ENCODE data around the gene DCAF4L1. TPM values are rescaled to one million over a fixed set of nuclear protein-coding genes. Genes with fewer than 3 reads are reported as not detected.

The DCAF4L1 gene
- total RNA-seq, 3 donors from 2014 or later, result 0.29 to 0.48 (median 0.33) TPM

GRCh38 chr4:41935652-41936021, 45.9 kb upstream of the DCAF4L1 start:
- Histone ChIP-seq H3K4me1 (peaks cover 0 to 10% of the 10 kb centered on the region in 2 donors), H3K4me3 (peak overlapping the region; percentile 77 to 87 (median 83)), H3K9me3 (no peaks in the 10 kb centered on the region), H3K27ac (peak overlapping the region; percentile 80 to 81), H3K36me3 (no peaks in the 10 kb centered on the region), H3K27me3 (no peaks in the 10 kb centered on the region)
- no peak for DNase-seq (ENCODE audit: low spot score in 2 of 2)
- TF ChIP-seq POLR2A (IDR thresholded peaks at IDR 0.05) (no peak), CTCF (IDR thresholded peaks at IDR 0.05) (no peak), POLR2AphosphoS5 (IDR thresholded peaks at IDR 0.05) (no peak)
- intact Hi-C loops (cut with DNase I; ENCODE audit: low total_unique reads), result no loop called here

- no peak for DNase-seq (ENCODE audit: low spot score in 2 of 2)
- intact Hi-C loops (cut with DNase I; ENCODE audit: low total_unique reads), result no loop called here
- peak overlapping the region in 1 of 2 donors; percentile 18 for H3K27ac ChIP-seq
- H3K4me3 ChIP-seq, result no peak overlapping the region
- H3K9me3 ChIP-seq, result no peaks in the 10 kb centered on the region
- TF ChIP-seq CTCF (IDR thresholded peaks at IDR 0.05) (no peak), POLR2A (IDR thresholded peaks at IDR 0.05) (no peak), POLR2AphosphoS5 (IDR thresholded peaks at IDR 0.05) (no peak)
- no peaks in the 10 kb centered on the region for H3K36me3 ChIP-seq
- H3K27me3 ChIP-seq, result no peaks in the 10 kb centered on the region
- peaks cover 0 to 10% of the 10 kb centered on the region in 2 donors for H3K4me1 ChIP-seq
Measured at GRCh38 chr4:41939016-41939626, 42.4 kb upstream of the DCAF4L1 start.

- intact Hi-C loops (cut with DNase I; ENCODE audit: low total_unique reads), result no loop called here
Measured at GRCh38 chr4:41940834-41941233, 40.7 kb upstream of the DCAF4L1 start.

GRCh38 chr4:41943506-41943905, 38.0 kb upstream of the DCAF4L1 start:
- Histone ChIP-seq H3K36me3 (no peaks in the 10 kb centered on the region), H3K9me3 (no peaks in the 10 kb centered on the region), H3K27me3 (no peaks in the 10 kb centered on the region), H3K27ac (no peak overlapping the region), H3K4me1 (no peaks in the 10 kb centered on the region), H3K4me3 (no peak overlapping the region)
- TF ChIP-seq CTCF (IDR thresholded peaks at IDR 0.05) (no peak), POLR2A (IDR thresholded peaks at IDR 0.05) (no peak), POLR2AphosphoS5 (IDR thresholded peaks at IDR 0.05) (no peak)
- DNase-seq (ENCODE audit: low spot score in 2 of 2), result no peak
- intact Hi-C loops (cut with DNase I; ENCODE audit: low total_unique reads), result no loop called here

More at GRCh38 chr4:41940834-41941233, 40.7 kb upstream of the DCAF4L1 start:
- Histone ChIP-seq H3K4me3 (no peak overlapping the region), H3K27me3 (no peaks in the 10 kb centered on the region), H3K27ac (no peak overlapping the region), H3K4me1 (peaks cover 0 to 9% of the 10 kb centered on the region in 2 donors), H3K9me3 (no peaks in the 10 kb centered on the region), H3K36me3 (no peaks in the 10 kb centered on the region)
- no peak for DNase-seq (ENCODE audit: low spot score in 2 of 2)
- no peak for TF ChIP-seq CTCF (IDR thresholded peaks at IDR 0.05)
- TF ChIP-seq POLR2A (IDR thresholded peaks at IDR 0.05), result no peak
- no peak for TF ChIP-seq POLR2AphosphoS5 (IDR thresholded peaks at IDR 0.05)

- H3K27me3 ChIP-seq, result no peaks in the 10 kb centered on the region
- H3K27ac ChIP-seq, result no peak overlapping the region
- no peak overlapping the region for H3K4me3 ChIP-seq
- no peaks in the 10 kb centered on the region for H3K4me1 ChIP-seq
- intact Hi-C loops (cut with DNase I; ENCODE audit: low total_unique reads), result no loop called here
- no peak for TF ChIP-seq CTCF (IDR thresholded peaks at IDR 0.05)
- TF ChIP-seq POLR2AphosphoS5 (IDR thresholded peaks at IDR 0.05), result no peak
- TF ChIP-seq POLR2A (IDR thresholded peaks at IDR 0.05), result no peak
- no peaks in the 10 kb centered on the region for H3K9me3 ChIP-seq
- no peaks in the 10 kb centered on the region for H3K36me3 ChIP-seq
- no peak for DNase-seq (ENCODE audit: low spot score in 2 of 2)
Measured at GRCh38 chr4:41944089-41944488, 37.5 kb upstream of the DCAF4L1 start.
